Suprapubic skin (tissue), 3 donors: ENCODE data around the gene PREX1.

Experiments used
- CTCF ChIP-seq, 2 donors: fragments of 200-600 bp in 1 of 2; fragments of 450-650 bp in 1 of 2; sonication (generic) in 1 of 2; IDR thresholded peaks; one replicate each; pipeline ENCODE4 v1.5.1; 2016 to 2019; ENCODE audit warnings: antibody characterized with exemption in 2 of 2, mild to moderate bottlenecking in 1 of 2, moderate library complexity in 1 of 2
- POLR2AphosphoS5 ChIP-seq, 3 donors: sonication (generic); formaldehyde crosslinking; IDR thresholded peaks; one replicate each; pipeline ENCODE4 v1.6.1; 2017; ENCODE audit warnings: antibody characterized with exemption in 3 of 3

- no peak for TF ChIP-seq POLR2AphosphoS5 (IDR thresholded peaks at IDR 0.05)
- no peak for TF ChIP-seq CTCF (IDR thresholded peaks at IDR 0.05)
Measured at GRCh38 chr20:48625136-48625900, 202.5 kb downstream of the PREX1 start.
